SK-N-SH (cell line): ENCODE data around the gene FUS. TPM values are rescaled to one million over a fixed set of nuclear protein-coding genes. Genes with fewer than 3 reads are reported as not detected.
A peak's percentile ranks its signal among the peaks of the same experiment; 100 is the strongest.

Source experiments
- CTCF ChIA-PET: fragments of 300-600, 350-600 bp; formaldehyde crosslinking; extraction: SDS; loops from one replicate; lab custom pipeline; 2021; lab: Yijun Ruan, JAX
- POLR2A ChIA-PET: fragments of 350-600 bp; sonication (Branson Sonifier 250); formaldehyde crosslinking; extraction: SDS; loops from one replicate; lab custom pipeline; 2020; ENCODE audit warnings: antibody characterized with exemption, inconsistent platforms; lab: Yijun Ruan, JAX
- DNase-seq: peaks from one replicate; pipeline ENCODE4 v3.0.0; 2012
- H2AFZ ChIP-seq: fragments of 200-600 bp; sonication (generic); 2 replicates; pipeline ENCODE4 v1.8.1; 2016; ENCODE audit warnings: antibody characterized with exemption, mild to moderate bottlenecking, low read depth
- H3F3A ChIP-seq: fragments of 200-600 bp; sonication (generic); replicated peaks from 2 replicates; pipeline ENCODE3; 2016; ENCODE audit warnings: antibody characterized with exemption, mild to moderate bottlenecking; ENCODE audit not compliant: insufficient read depth
- H3K27ac ChIP-seq, 2 experiments: fragments of 200-500 bp in 1 of 2; fragments of 200-600 bp in 1 of 2; sonication (Bioruptor generic) in 1 of 2; sonication (generic), shearing (Covaris generic) in 1 of 2; 2 replicates each; pipeline versions ENCODE4 v1.5.1 to v1.6.1; 2014 to 2016; ENCODE audit warnings: low read depth in 2 of 2, inconsistent platforms in 1 of 2, low read length in 1 of 2, mild to moderate bottlenecking in 1 of 2, mixed read lengths in 1 of 2
- H3K27me3 ChIP-seq: fragments of 200-600 bp; sonication (generic), shearing (Covaris generic); 2 replicates; pipeline ENCODE4 v1.6.1; 2016; ENCODE audit warnings: mixed run types; ENCODE audit not compliant: insufficient read depth
- H3K36me3 ChIP-seq, 2 experiments: fragments of 200-500 bp in 1 of 2; fragments of 200-600 bp in 1 of 2; sonication (Bioruptor generic) in 1 of 2; sonication (generic) in 1 of 2; replicated peaks in 1 of 2; 2 replicates each; pipeline versions ENCODE3 to v1.5.1; 2014 to 2016; ENCODE audit warnings: low read length in 1 of 2, mild to moderate bottlenecking in 1 of 2; ENCODE audit not compliant: insufficient read depth in 2 of 2, control insufficient read depth in 1 of 2
- H3K4me1 ChIP-seq, 2 experiments: fragments of 200-500 bp in 1 of 2; fragments of 200-600 bp in 1 of 2; sonication (Bioruptor generic) in 1 of 2; sonication (generic), shearing (Covaris generic) in 1 of 2; 2 replicates each; pipeline versions ENCODE4 v1.5.1 to v1.6.1; 2014 to 2016; ENCODE audit warnings: low read depth in 1 of 2, low read length in 1 of 2, mixed run types in 1 of 2; ENCODE audit not compliant: insufficient read depth in 2 of 2, control insufficient read depth in 1 of 2
- H3K4me2 ChIP-seq: fragments of 200-600 bp; sonication (generic), shearing (Covaris generic); 2 replicates; pipeline ENCODE4 v1.6.1; 2017; ENCODE audit warnings: mixed run types
- H3K4me3 ChIP-seq, 2 experiments: fragments of 200-500 bp in 1 of 2; fragments of 200-600 bp in 1 of 2; sonication (Bioruptor generic) in 1 of 2; sonication (generic), shearing (Covaris generic) in 1 of 2; 2 replicates each; pipeline versions ENCODE4 v1.5.1 to v1.8.1; 2014 to 2016; ENCODE audit warnings: low read depth in 2 of 2, inconsistent platforms in 1 of 2, low read length in 1 of 2, mild to moderate bottlenecking in 1 of 2, mixed read lengths in 1 of 2, moderate library complexity in 1 of 2
- H3K79me2 ChIP-seq: fragments of 200-600 bp; sonication (generic); 2 replicates; pipeline ENCODE4 v1.8.1; 2017; ENCODE audit warnings: mild to moderate bottlenecking; ENCODE audit not compliant: insufficient read depth
- H3K9ac ChIP-seq: fragments of 200-600 bp; sonication (generic); 2 replicates; pipeline ENCODE4 v1.6.1; 2017; ENCODE audit warnings: mixed run types
- H3K9me2 ChIP-seq: fragments of 200-600 bp; sonication (generic); 2 replicates; pipeline ENCODE4 v1.6.1; 2017; ENCODE audit warnings: mixed run types
- H3K9me3 ChIP-seq: fragments of 200-600 bp; sonication (generic); 2 replicates; pipeline ENCODE4 v1.6.1; 2017; ENCODE audit warnings: mixed run types, mild to moderate bottlenecking, moderate library complexity
- H4K20me1 ChIP-seq: fragments of 200-600 bp; sonication (generic); 2 replicates; pipeline ENCODE4 v1.6.1; 2017; ENCODE audit warnings: mild to moderate bottlenecking, mixed run types; ENCODE audit not compliant: insufficient read depth
- CHD2 ChIP-seq: fragments of 150-350 bp; IDR thresholded peaks from 2 replicates; pipeline ENCODE4 v1.6.1; 2018; ENCODE audit warnings: low read length; ENCODE audit not compliant: partially characterized antibody
- EP300 ChIP-seq, 2 experiments: IDR thresholded peaks; 2 replicates each; pipeline versions ENCODE4 v1.4.0 to v1.6.1; 2012; ENCODE audit warnings: borderline replicate concordance in 1 of 2, low read depth in 1 of 2, low read length in 1 of 2
- FOXJ3 ChIP-seq: sonication (generic); formaldehyde crosslinking; IDR thresholded peaks from 2 replicates; pipeline ENCODE4 v1.5.1; 2020; ENCODE audit warnings: mild to moderate bottlenecking, missing genetic modification reagents
- FOXM1 ChIP-seq: IDR thresholded peaks from 2 replicates; pipeline ENCODE4 v1.4.0; 2012; ENCODE audit warnings: low read depth, mild to moderate bottlenecking
- GABPA ChIP-seq: IDR thresholded peaks from 2 replicates; pipeline ENCODE4 v1.4.0; 2012; ENCODE audit warnings: low read depth, mild to moderate bottlenecking
- GATA2 ChIP-seq: sonication (generic); formaldehyde crosslinking; IDR thresholded peaks from 2 replicates; pipeline ENCODE4 v1.5.0; 2020; ENCODE audit warnings: mild to moderate bottlenecking, missing genetic modification reagents
- IRF3 ChIP-seq: fragments of 150-350 bp; IDR thresholded peaks from 2 replicates; pipeline ENCODE4 v1.6.1; 2016; ENCODE audit warnings: mild to moderate bottlenecking, low read depth, low read length
- JUND ChIP-seq: IDR thresholded peaks from 2 replicates; pipeline ENCODE4 v1.4.0; 2012
- MXI1 ChIP-seq: IDR thresholded peaks from 2 replicates; pipeline ENCODE4 v1.6.1; 2012; ENCODE audit warnings: mild to moderate bottlenecking, low read depth, low read length, improper control_type of control experiment
- NRF1 ChIP-seq: IDR thresholded peaks from 2 replicates; pipeline ENCODE4 v1.6.1; 2012; ENCODE audit warnings: low read depth, mild to moderate bottlenecking, low read length
- PBX3 ChIP-seq: IDR thresholded peaks from 2 replicates; pipeline ENCODE4; 2012
- POLR2AphosphoS5 ChIP-seq: IDR thresholded peaks from 2 replicates; pipeline ENCODE4 v1.6.1; 2012; ENCODE audit warnings: low read depth, low read length
- RAD21 ChIP-seq: IDR thresholded peaks from 2 replicates; pipeline ENCODE4 v1.6.1; 2012; ENCODE audit warnings: mild to moderate bottlenecking, low read length
- RCOR1 ChIP-seq: fragments of 150-350 bp; IDR thresholded peaks from 2 replicates; pipeline ENCODE4 v1.6.1; 2017; ENCODE audit warnings: antibody characterized with exemption, low read length
- RFX5 ChIP-seq: IDR thresholded peaks from 2 replicates; pipeline ENCODE4 v1.6.1; 2012; ENCODE audit warnings: mild to moderate bottlenecking, improper control_type of control experiment, low read length
- SIN3A ChIP-seq: IDR thresholded peaks from 2 replicates; pipeline ENCODE4 v1.6.1; 2012; ENCODE audit warnings: low read depth, mild to moderate bottlenecking, low read length, moderate library complexity, borderline replicate concordance
- SMC3 ChIP-seq: IDR thresholded peaks from 2 replicates; pipeline ENCODE4 v1.6.1; 2012; ENCODE audit warnings: low read depth, low read length, improper control_type of control experiment
- TAF1 ChIP-seq: IDR thresholded peaks from 2 replicates; pipeline ENCODE4 v1.6.1; 2012; ENCODE audit warnings: low read depth, mild to moderate bottlenecking, low read length, moderate library complexity, borderline replicate concordance
- TEAD4 ChIP-seq: IDR thresholded peaks from 2 replicates; pipeline ENCODE4 v1.4.0; 2012; ENCODE audit warnings: mild to moderate bottlenecking, borderline replicate concordance; ENCODE audit not compliant: insufficient read depth
- YY1 ChIP-seq: IDR thresholded peaks from 2 replicates; pipeline ENCODE4 v1.4.0; 2012; ENCODE audit warnings: low read depth, mild to moderate bottlenecking
- WGBS: methylation state at CpG from one replicate; pipeline ENCODE4 v1.1.6; 2017; ENCODE audit warnings: low lambda C conversion rate; 5-methylcytosine and 5-hydroxymethylcytosine counted together
- polyA plus RNA-seq, 3 experiments: library from polyadenylated mRNA; depleted of rRNA; stranded (reverse); fragments of >200 nt; gene quantifications; 2 replicates each; pipeline ENCODE4 v1.2.3, GENCODE V29; 2012
- TF ChIP-seq, protein P1 (sequence below): IDR thresholded peaks from 2 replicates; pipeline ENCODE4 v1.6.1; 2012; ENCODE audit warnings: mild to moderate bottlenecking, low read depth, low read length, moderate library complexity
- TF ChIP-seq, protein P2 (sequence below): IDR thresholded peaks from 2 replicates; pipeline ENCODE4 v1.4.0; 2012; ENCODE audit warnings: low read depth
- TF ChIP-seq, protein P3 (sequence below): IDR thresholded peaks from 2 replicates; pipeline ENCODE4 v1.4.0; 2012; ENCODE audit warnings: low read depth, borderline replicate concordance

Gene FUS
- polyA plus RNA-seq, 1 of the 3 experiments (the other 2 are of a cell fraction), result 429 TPM

GRCh38 chr16:31138621-31139578, 41.0 kb upstream of the FUS start:
- Histone ChIP-seq H3K9me3 (no peaks in the 10 kb centered on the region), H3K79me2 (no peaks in the 10 kb centered on the region), H3K4me3 (no peak overlapping the region), H2AFZ (peak overlapping the region; percentile 72; the same call in 1 of the 2 replicates), H3K9ac (no peak overlapping the region; the same call in 1 of the 2 replicates), H3K36me3 (no peaks in the 10 kb centered on the region), H3K9me2 (no peaks in the 10 kb centered on the region), H3F3A (peaks cover 5% of the 10 kb centered on the region), H3K27me3 (no peaks in the 10 kb centered on the region), H3K4me2 (peak overlapping the region; percentile 46; the same call in 1 of the 2 replicates), H3K27ac (no peak overlapping the region; a peak in 1 of 4 replicates), H3K4me1 (peaks cover 12 to 36% of the 10 kb centered on the region in 2 experiments; a peak in 2 of 4 replicates), H4K20me1 (no peaks in the 10 kb centered on the region)
- ChIA-PET POLR2A (no interaction called here), CTCF (no interaction called here)
- WGBS, result 63% methylated on average over 19 of the region's 27 CpGs
- DNase-seq, result peak; percentile 47
- TF ChIP-seq SIN3A, result no peak
- no peak for TF ChIP-seq MXI1
- TF ChIP-seq PBX3, result peak; percentile 26; the same call in 1 of the 2 replicates
- no peak for TF ChIP-seq CHD2
- TF ChIP-seq YY1, result no peak
- TF ChIP-seq GABPA, result peak; percentile 69
- no peak for TF ChIP-seq FOXM1
- no peak for TF ChIP-seq RCOR1
- TF ChIP-seq JUND, result no peak; the same call in 1 of the 2 replicates
- TF ChIP-seq IRF3, result no peak
- no peak for TF ChIP-seq EP300 (IDR thresholded peaks at IDR 0.05; ENCODE audit: borderline replicate concordance in 1 of 2, low read depth in 1 of 2, low read length in 1 of 2)
- TF ChIP-seq FOXJ3 (CRISPR knock-in tag), result no peak
- TF ChIP-seq, protein P1, sequence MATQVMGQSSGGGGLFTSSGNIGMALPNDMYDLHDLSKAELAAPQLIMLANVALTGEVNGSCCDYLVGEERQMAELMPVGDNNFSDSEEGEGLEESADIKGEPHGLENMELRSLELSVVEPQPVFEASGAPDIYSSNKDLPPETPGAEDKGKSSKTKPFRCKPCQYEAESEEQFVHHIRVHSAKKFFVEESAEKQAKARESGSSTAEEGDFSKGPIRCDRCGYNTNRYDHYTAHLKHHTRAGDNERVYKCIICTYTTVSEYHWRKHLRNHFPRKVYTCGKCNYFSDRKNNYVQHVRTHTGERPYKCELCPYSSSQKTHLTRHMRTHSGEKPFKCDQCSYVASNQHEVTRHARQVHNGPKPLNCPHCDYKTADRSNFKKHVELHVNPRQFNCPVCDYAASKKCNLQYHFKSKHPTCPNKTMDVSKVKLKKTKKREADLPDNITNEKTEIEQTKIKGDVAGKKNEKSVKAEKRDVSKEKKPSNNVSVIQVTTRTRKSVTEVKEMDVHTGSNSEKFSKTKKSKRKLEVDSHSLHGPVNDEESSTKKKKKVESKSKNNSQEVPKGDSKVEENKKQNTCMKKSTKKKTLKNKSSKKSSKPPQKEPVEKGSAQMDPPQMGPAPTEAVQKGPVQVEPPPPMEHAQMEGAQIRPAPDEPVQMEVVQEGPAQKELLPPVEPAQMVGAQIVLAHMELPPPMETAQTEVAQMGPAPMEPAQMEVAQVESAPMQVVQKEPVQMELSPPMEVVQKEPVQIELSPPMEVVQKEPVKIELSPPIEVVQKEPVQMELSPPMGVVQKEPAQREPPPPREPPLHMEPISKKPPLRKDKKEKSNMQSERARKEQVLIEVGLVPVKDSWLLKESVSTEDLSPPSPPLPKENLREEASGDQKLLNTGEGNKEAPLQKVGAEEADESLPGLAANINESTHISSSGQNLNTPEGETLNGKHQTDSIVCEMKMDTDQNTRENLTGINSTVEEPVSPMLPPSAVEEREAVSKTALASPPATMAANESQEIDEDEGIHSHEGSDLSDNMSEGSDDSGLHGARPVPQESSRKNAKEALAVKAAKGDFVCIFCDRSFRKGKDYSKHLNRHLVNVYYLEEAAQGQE, result 0 out of 2 replicates have a peak, but pooled peaks have one; percentile 21
- TF ChIP-seq TAF1, result no peak
- no peak for TF ChIP-seq GATA2
- no peak for TF ChIP-seq RAD21
- TF ChIP-seq SMC3, result no peak
- TF ChIP-seq TEAD4, result 0 out of 2 replicates have a peak, but pooled peaks have one; percentile 23
- TF ChIP-seq, protein P2, sequence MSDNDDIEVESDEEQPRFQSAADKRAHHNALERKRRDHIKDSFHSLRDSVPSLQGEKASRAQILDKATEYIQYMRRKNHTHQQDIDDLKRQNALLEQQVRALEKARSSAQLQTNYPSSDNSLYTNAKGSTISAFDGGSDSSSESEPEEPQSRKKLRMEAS, result peak; percentile 80
- TF ChIP-seq, protein P3, sequence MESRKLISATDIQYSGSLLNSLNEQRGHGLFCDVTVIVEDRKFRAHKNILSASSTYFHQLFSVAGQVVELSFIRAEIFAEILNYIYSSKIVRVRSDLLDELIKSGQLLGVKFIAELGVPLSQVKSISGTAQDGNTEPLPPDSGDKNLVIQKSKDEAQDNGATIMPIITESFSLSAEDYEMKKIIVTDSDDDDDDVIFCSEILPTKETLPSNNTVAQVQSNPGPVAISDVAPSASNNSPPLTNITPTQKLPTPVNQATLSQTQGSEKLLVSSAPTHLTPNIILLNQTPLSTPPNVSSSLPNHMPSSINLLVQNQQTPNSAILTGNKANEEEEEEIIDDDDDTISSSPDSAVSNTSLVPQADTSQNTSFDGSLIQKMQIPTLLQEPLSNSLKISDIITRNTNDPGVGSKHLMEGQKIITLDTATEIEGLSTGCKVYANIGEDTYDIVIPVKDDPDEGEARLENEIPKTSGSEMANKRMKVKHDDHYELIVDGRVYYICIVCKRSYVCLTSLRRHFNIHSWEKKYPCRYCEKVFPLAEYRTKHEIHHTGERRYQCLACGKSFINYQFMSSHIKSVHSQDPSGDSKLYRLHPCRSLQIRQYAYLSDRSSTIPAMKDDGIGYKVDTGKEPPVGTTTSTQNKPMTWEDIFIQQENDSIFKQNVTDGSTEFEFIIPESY, result no peak
- TF ChIP-seq NRF1, result no peak
- TF ChIP-seq POLR2AphosphoS5, result no peak
- no peak for TF ChIP-seq RFX5
